HFF-Myc (cell line): Measurements from ENCODE around the gene MTF1.
A peak's percentile ranks its signal among the peaks of the same experiment; 100 is the strongest.
"Not testable (repeated sequence)": the region's sequence is repeated elsewhere in the genome, so short reads cannot be mapped to it uniquely, and the experiment has no call there.

Experiments
- DNase-seq: peaks from one replicate; pipeline ENCODE4 v3.0.0-alpha.2; 2011; ENCODE audit warnings: low read depth; ENCODE audit errors: extremely low read depth
- H3K4me3 ChIP-seq: replicated peaks from 2 replicates; pipeline ENCODE4 v1.5.1; 2011; ENCODE audit warnings: low read depth, mild to moderate bottlenecking, control low read depth, low read length
- CTCF ChIP-seq: IDR thresholded peaks from 2 replicates; pipeline ENCODE4 v1.5.1; 2012; ENCODE audit warnings: mild to moderate bottlenecking, low read depth, low read length, control low read depth; ENCODE audit errors: missing control alignments

MTF1 gene

GRCh38 chr1:37859507-37860345 lies at the start of gene MTF1:
Gene MTF1 (minus strand): TSS chr1:37859592. CDS start chr1:37857658, 1,934 bp downstream.
- peak; percentile 90 for DNase-seq
- TF ChIP-seq CTCF: peak; percentile 90
- peak within 1 kb of the TSS; percentile 99 for H3K4me3 ChIP-seq

- not testable (repeated sequence) for H3K4me3 ChIP-seq, DNase-seq
Observed at GRCh38 chr1:37908531-37908930, 49.1 kb upstream of the MTF1 start.

GRCh38 chr1:37907416-37908125 lies 48.2 kb upstream of the MTF1 start:
- H3K4me3 ChIP-seq: not testable (repeated sequence)

GRCh38 chr1:37906591-37906990 lies 47.2 kb upstream of the MTF1 start:
- DNase-seq, H3K4me3 ChIP-seq: not testable (repeated sequence)

More at GRCh38 chr1:37907416-37908125, 48.2 kb upstream of the MTF1 start:
- DNase-seq: not testable (repeated sequence)

- DNase-seq: no peak
- TF ChIP-seq CTCF: no peak
- no peak overlapping the region for H3K4me3 ChIP-seq
Observed at GRCh38 chr1:37905727-37906126, 46.3 kb upstream of the MTF1 start.

- not testable (repeated sequence) for DNase-seq, H3K4me3 ChIP-seq
Observed at GRCh38 chr1:37903921-37904320, 44.5 kb upstream of the MTF1 start.

- no peak for TF ChIP-seq CTCF
- no peak overlapping the region for H3K4me3 ChIP-seq
- no peak for DNase-seq
Observed at GRCh38 chr1:37902983-37903382, 43.6 kb upstream of the MTF1 start.

GRCh38 chr1:37901893-37902225 lies 42.5 kb upstream of the MTF1 start:
- no peak for TF ChIP-seq CTCF
- DNase-seq: no peak
- no peak overlapping the region for H3K4me3 ChIP-seq
